Stromal cell of bone marrow (primary cell): Measurements from ENCODE around the gene S100A5.
"Not testable (repeated sequence)": the region's sequence is repeated elsewhere in the genome, so short reads cannot be mapped to it uniquely, and the experiment has no call there.

Source experiments
- DNase-seq: peaks from one replicate; pipeline ENCODE4 v3.0.0-alpha.2; 2012; ENCODE audit warnings: low read depth

S100A5 gene

GRCh38 chr1:153566414-153567371 is 26.0 kb upstream of the S100A5 start:
- peak; percentile 94 for DNase-seq

DNA sequence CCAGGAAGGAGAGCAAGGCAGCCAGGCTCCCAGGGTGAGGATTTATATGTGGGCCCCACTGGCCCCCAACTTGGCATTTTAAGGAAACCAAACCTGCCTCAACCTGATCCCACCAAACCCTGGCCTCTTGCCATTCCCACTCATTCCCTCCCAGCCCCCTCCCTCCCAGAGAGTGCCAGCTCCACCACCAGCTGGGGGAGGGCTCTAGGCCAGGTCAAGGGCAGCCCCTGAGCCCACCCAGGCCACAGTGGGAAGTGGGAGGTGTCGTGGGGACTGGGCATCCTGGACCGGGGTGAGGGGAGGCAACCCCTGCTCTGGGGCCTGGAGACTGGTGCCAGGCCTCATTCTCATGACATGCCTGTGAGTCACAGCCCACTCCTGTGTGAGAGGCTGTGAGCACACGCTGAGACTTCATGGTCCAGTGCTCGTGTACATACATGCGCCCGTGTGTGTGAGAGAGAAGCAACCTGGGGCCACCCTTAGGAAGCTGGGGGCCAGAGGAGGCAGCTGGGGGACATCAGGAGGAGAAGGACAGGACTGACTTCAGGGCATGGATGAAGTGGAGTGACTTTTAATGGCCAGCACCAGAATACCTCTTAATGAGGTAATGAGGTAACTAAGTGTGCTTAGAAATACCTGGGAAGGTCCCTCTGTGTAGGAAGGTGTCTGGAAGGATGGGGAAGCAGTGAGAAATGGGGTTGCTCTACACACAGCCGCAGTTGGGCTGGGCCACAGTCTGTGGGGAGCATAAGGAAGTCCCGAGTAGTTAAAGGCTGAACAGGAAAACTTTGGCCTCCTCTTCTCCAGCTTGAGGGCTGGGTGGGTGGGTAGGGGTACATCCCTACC is 25.0 kb upstream of the S100A5 start, which contains the start of gene S100A2:
S100A2 (minus strand) TSS at position 316 of the 846 bp plus-strand sequence. CDS start 1,967 bp downstream, outside the sequence.
- peak; percentile 90 for DNase-seq

DNA sequence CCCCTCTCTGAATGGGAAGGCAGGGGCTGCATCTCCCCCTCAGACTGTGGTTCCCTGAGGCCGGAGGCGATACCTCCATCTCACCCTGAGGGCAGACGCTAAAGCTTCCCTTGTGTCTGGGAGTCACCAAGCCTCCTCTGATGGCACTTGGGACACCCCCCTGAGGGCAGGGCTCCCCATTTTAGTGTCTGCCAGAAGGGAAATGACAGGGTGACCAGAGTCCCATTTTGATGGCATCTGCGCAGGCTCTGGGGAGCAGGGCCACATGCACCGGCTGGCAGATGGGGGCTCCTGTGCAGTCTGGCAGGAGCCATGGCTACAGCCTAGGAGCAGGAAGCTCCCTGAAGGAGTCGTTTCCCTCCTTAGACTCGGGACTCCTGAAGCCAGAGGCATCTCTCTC is 23.3 kb upstream of the S100A5 start:
- DNase-seq = no peak

- no peak for DNase-seq
Observed at GRCh38 chr1:153563483-153563901, 22.8 kb upstream of the S100A5 start.

GRCh38 chr1:153562021-153562420 is 21.3 kb upstream of the S100A5 start:
- DNase-seq = not testable (repeated sequence)

GRCh38 chr1:153561466-153561985 is 20.8 kb upstream of the S100A5 start:
- DNase-seq = no peak

GRCh38 chr1:153560771-153561465 is 20.2 kb upstream of the S100A5 start:
- no peak for DNase-seq

- no peak for DNase-seq
Observed at GRCh38 chr1:153560241-153560640, 19.5 kb upstream of the S100A5 start.

DNA sequence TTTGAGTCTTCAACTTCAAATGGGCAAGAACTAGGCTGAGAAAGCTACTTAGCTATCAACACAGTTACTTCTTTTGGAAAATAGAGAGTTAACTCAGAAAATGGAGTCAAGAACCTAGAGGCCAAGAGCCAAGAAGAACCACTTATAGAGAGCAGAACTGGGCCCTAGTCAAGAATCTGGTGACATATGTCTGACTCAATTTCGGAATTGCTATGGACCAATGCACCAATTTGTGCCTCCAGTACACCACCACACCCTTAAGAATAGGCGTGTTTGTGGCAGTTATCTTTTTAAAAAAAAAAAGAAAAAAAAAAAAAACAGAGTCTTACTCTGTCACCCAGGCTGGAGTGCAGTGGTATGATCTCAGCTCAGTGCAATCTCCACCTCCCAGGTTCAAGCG is 17.1 kb upstream of the S100A5 start:
- DNase-seq = no peak

DNA sequence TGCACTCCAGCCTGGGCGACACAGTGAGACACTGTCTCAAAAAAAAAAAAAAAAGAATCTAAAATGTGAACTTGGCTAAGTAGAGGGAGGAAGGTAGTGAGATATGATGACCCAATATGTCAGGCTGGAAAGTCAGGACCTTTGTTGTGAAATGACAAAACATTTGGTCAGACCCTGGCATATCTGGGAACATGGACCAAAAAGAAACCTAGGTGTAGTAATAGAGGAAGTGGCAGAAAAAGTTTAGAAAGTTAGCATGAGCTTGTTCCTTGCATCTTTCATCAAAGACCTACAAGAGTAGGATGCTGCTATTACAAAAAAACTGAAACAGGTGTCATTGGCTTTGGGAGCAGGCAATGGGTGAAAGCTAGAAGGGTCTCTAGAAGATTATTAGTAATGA is 15.6 kb upstream of the S100A5 start:
- no peak for DNase-seq

DNA sequence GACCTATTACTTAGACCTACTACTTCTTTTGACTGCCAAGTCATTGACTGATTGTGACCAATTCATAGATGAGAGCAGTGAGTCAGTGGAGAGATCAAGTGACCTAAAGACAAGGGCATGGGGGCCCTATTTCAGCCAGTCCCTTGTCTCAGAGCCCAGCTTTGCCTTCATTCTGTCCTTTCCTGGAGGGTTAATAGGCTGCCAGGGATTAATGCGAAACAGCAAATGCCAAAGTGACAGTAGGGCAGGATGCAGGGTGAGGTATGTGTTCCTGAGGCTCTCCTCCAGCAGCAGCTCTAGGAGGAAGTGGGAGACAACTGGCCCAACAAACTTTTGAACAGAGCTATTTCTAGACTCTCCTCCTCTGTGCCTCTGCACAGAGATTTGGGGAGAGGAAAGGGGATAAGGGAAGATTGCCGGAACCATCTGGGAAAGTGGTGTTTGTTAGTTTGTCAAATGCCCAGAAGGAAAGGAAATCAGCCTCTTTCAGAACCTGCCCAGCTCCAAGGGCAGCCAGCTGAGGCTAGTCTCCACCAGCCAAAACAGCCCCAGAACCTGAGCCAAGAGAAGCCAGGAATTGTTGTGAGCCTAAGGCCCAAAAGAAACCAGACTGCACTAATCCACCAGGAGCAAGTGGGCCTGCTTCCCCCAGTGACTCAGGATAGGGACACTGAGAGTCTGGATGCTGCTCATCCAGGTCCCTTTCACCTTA is 13.3 kb upstream of the S100A5 start:
- no peak for DNase-seq

DNA sequence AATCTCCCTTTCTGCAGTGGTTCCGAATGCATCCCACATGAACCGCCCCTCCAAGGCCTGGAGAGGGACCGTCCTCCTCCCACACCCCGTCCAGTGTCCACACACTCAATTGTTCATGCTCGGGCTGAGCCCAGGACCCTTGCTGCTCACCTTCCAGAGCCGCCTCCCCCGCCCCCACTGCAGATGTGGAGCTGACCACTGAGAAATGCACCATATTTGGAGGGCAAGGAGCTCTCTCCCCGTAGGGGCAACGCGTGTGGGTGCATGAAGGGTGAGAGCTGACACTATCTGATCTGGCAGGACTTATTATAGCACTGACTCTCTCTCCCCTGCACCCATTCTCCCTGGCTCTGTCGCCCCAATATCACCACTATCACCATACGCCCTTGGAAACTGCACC is 12.4 kb upstream of the S100A5 start:
- no peak for DNase-seq

GRCh38 chr1:153552335-153552734 is 11.6 kb upstream of the S100A5 start:
- DNase-seq = no peak

- no peak for DNase-seq
Observed at GRCh38 chr1:153550827-153551500, 10.2 kb upstream of the S100A5 start.

DNA sequence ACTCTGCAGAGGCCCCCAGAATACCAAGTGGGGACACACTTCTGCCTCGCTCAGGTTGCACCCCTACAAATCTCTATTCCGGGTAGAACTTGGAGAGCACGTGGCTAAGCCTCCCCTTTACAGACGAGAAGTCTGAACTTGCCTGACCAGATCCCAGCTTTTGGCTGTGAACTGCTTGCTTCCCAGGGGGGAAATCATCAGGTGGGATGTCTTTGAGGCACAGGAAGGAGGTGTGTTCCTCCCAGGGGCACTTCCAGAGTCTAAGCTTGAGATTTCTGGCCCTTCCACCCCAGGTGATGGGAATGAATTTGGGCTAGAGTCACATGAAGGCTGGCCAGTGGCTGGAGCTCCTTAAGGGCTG is 9.6 kb upstream of the S100A5 start:
- no peak for DNase-seq

DNA sequence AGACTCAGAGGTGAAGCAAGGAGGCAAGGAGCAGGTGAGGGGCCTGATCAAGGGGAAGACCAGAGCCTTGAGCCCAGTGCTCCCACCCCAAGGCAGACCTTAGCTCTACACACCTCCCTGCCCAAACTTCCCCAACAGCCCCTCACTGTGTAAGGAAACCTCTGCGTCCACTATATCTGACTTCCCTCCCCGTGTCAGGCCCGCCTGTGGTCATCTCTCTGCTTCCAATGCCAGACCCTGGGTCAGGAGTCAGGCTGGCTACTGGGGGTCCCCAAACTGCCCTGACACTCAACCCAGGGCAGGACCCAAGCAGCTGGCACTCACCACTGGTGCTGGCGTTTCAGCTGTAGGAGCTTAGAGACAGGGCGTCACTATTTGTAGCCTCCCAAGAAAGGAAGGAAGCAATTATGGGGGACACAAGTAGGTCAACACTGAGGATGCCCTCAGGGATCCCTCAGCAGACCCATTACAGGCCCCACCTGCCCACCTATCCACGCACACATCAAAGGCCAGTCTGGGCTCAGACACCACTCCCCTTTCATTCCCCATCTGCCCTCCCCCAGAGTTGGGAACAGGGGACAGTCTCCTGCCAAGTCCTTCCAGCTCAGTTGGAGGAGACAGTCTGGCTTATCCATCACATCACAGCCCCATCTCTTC is 9.1 kb upstream of the S100A5 start:
- DNase-seq = no peak

DNA sequence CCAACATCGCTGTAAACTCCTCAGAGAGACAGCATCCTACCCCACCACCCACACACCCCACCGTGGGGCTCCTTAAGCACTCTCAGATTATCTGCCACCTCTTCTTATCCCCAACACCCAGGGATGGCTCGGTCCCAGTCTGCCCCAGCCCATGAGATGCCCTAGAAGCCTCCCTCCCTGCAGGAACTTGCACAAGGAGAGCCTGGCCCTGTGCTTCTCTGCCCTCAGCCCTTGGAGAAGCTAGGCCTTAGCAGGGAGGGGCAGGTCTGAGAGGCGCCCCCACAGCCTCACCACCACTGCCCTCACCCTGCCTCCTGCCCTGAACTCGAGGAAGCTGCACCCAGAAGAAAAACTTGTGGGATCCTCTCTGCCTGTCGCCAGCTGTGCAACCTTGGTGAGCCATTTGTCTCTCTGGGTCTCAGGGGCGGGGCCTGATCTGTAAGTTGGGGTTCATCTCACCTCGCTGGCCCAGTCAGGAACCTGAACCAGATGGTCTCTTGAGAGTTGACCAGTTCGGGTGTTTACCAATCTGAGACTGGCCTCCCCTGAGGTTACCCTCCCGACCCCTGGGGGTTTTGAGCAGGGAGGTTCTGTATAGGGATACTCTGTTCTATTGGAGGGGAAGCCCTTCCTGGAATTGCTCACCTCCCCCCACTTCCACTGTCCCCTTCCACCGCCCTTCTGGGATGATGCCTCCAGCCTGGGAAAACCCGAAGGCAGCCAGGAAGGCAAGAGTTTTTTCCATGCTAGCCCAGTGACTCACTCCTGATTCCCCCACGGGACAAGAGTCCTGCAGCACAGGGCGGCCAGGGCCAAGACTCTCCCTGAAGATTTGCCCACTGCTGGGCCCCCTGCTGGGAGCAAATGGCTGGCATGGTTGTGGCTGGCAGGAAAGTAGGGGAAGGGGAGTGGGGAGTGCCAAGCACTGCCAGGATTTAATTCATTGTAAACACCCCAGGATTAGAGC is 8.3 kb upstream of the S100A5 start, which contains the start of gene S100A3:
S100A3 (minus strand) TSS at position 537 of the 967 bp plus-strand sequence. CDS start 773 bp downstream, outside the sequence.
- peak; percentile 96 for DNase-seq
